ENCODE data around the gene DMKN.
"Not testable (repeated sequence)": the region's sequence is repeated elsewhere in the genome, so short reads cannot be mapped to it uniquely, and the experiment has no call there.

Gene DMKN

DNA sequence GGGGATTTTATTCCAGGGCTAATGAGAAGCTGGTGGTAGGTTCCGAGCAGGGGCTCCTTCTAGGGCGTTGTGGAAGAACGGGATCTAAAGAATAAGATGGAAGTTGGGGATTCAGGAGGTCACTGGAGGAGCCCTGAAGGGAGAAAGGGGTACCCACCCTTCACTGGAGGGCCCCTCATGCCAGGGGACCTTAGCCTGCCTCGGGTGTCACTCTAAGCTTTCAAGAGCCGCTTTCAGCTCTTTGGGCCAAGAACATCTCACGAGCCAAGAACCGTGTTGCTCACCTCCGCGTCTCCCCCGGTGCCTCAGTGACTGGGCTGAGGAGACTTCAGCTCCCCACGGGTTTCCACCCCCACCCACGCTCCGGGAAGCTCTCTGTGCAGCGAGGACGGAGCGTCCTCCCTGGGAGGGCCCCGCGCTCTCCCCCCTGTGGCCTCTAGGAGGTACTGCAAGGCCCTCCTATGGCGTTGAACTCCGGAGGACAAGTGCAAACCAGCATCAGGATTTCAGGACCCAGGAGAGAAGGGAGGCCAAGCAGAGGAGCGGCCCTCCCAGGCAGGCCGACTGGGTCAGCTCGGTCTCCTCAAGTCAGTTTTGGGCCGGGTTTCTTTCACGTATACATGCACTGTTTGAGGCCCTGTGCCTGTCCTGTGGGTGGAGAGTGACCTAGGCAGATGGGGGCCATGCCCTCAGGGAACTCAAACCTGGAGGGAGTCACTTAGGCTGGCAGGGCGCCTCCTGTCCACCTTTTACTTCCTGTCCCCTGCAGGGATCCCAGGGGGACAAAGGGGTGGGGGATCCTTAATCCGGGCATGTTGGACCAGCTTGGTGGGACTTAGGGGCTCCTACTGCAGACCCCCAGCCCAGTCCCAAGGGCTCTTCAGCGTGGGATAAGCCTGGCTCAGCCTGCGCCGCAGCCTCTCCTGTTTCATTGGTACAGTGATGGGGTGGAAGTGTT is 18.1 kb downstream of the DMKN start:
- DNase-seq: peak; percentile 90

DNA sequence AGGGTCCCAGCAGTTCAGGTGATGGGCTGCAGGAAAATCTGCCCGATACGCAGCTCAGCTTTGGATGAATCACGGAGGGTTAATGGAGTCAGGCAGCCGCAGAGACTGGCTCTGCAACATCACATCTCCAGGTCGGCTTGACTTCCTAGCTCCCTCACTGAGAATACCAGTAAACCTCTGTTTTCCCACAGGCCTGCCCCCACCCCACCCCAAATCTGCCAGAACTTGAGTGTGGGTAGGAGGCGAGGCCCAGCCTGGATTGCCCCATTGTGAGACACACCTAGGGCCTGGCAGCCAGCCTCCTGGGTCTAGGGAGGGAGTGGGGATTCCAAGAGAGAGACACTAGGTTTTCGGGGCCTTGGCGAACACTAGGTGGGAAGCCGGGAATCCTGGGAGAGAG is 19.5 kb downstream of the DMKN start:
- DNase-seq: no peak

DNA sequence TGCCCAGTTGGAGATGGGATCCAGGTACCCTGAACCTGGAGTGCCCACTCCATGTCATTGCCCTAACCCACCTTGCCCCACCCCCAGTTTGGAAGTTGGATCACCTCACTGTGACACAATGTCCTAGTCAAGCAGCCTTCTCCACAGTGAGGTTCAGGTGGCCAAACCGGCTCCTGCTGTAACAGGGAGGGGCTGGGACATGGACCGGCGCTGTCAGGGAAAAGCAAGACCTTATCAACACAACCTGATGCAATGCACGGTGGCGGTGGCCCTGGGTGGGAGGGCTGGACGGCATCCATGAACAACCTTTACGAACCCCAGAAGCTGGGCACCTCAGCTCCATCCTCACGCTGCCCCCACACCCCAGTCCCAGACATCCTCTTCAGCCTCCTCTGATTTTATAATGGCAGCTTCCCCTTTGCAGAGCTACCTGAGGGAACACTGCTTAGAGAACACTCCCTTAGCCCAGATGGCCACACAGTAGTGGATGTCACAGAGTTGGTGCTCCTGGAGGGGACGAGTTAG is 21.6 kb downstream of the DMKN start:
- DNase-seq: no peak

DNA sequence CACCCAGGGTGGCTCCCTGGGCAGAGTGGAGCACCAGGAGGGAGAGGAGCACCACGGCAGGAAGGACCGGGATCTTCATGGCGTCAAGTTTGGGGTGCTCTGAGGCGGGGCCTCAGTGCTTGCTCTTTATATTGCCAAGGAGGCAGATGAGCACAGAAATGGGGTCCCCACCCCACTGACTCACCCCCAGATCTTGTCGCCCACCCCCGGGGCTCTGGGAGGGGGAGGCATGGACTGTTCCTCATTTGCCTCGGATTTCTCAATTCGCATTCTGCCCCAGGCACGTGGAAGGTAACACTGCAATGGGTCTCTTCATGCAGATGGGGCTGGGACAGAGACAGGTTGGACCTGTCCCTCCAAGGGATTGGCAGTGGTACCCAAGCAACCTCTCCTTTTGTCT is 23.1 kb downstream of the DMKN start, which contains the start of gene KRTDAP:
Gene KRTDAP, minus strand, starts transcription at position 101 of the 400 bp plus-strand sequence. Its CDS starts 22 bp downstream, at position 79.
- no peak for DNase-seq

DNA sequence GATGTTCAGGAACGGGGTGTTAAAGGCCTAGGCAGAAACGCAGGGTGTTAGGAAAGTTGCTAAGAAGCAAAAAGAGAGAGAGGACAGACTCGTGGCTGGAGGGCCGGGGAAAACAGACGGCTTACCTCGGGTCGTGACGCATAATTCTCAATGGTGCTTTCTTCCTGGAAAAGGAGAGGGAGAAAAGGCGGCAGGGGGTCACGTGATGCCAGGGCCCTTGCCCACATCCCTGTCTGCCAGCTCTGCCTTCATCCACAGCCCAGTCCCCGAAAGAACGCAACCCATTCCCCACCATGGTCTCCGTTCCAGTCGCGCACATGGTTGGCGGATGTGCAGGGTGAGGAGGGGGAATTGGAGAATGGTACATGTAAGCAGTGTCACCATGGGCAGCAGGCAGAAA is 24.8 kb downstream of the DMKN start:
- no peak for DNase-seq

DNA sequence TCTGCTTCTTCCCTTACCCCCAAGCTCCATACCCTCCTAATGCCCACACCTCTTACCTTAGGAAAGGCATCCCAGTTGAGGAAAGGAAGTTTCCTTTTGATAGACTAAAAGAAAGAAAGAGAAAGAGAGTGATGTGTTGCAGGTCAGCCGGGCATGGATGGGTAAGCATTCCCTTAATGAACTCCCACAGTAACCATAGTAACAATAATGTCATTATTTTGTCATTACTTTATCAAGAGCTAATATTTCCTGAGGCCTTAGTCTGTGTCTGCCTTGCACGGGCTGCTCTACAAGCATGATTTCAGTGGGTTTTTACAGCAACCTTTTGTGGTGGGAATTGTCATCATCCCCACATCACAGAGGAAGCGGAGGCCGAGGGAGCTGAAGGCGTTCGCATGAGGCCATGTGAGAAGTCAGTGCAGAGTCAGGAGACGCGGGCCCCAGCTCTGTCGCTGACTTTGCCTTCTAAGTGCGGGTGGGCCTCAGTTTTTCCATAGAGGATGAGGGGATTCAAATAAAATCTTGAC is 25.7 kb downstream of the DMKN start:
- DNase-seq: no peak

DNA sequence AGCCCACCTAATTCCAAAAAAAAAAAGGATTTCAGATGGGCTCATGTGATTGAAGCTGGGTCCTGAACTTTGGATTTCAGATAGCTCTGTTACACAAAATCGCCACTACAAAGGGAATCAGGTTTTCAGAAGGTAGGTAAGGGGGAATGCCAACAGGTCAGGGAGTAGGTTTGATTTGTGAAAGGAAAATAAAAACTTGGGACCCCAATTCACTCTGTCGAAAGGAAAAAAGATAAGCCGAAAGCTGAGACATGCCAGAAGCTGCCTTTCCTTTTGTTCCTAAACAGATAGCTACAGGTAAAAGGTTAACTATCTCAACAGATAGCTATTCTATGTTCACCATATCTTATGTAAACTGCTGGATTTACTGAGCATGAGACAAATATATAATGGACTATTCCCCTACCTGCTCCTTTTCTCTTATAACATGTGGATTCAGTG is 27.2 kb downstream of the DMKN start:
- no peak for DNase-seq

DNA sequence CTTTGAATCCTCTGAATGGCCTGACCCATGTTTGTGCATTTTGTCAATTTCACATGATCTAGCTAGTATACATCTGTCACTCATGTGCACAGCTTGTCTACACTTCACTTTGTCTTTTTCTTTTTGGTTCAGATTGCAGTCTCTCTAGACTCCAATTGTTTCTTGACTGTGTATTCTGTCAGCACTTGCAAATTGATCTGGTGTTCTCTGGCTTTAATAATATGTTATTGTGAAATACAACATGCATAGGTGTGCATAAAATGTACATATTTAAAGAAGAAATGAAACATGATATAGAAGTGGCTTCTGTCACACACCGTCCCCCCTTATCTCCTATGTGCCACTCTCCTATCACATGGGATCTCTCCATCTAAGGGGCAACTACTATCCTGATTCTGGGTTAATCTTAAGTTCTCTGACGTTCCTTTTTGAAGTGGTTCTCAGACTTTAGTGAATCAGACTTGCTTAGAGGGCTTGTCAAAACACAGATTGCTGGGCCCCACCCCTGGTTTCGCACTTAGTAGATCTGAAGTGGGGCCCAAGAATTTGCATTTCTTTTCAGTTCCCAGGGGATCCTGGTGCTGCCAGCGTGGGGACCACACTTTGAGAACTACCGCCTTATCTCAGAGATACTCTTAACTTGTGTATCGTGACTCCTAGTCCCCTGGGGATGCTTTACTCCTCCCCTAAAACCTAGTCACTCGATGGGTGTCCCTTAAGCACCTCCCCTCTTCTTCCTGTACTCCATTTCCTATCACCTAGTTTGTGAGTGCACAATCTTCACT is 29.0 kb downstream of the DMKN start:
- peak; percentile 16 for DNase-seq

DNA sequence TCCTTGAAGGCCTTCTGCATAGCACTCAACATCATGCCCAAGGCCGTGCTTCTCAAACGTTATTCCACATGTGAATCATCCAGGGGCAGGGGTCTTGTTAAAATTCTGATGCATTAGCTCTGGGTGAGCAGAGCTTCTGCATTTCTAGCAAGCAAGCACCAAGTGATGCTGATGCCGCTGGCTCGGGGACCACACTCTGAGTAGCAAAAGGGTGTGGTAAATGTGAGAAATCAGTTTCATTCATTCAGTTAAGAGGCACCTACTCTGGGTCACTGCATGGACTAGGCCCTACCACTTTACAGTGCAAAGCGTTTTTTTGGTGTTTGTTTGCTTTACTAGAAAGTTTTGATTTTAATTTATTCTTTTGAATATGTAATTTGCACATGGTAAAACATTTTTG is 30.4 kb downstream of the DMKN start:
- no peak for DNase-seq

DNA sequence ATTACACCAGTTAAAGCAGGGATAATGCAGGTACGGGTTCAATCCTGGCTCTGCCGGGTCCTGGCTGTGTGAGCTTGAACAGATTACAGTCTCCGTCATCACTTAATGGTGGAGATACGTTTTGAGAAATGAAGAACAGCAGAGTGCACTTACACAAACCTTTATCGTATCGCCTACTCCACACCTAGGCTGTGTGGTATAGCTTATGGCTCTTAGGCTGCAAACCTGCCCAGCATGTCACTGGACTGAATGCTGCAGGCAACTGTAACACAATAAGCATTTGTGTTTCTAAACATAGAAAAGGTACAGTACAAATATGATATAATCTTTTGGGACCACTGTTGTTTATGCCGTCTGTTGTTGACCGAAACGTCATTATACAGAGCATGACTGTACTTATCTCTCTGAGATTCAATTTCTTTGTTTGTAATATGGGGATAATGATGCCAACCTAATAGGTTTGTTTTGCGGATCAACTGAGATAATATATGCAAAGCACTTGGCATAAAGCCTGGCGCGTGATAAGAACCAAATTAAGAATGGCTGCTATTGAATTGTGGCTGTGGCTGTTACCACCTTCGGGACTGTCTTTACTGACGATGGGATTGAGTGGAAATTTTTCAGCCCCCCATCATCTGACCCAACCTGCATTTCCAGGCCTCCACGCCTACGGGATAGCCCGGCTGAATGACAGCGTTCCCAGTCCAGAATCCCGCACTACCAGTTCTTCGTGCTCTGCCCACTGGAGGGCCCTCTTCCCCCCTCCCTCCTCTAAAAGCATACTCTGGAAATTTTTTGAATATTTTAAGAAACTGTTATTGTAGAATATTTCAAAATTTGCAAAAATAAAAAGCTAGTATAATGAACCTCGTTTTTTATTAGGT is 34.4 kb downstream of the DMKN start:
- DNase-seq: no peak

DNA sequence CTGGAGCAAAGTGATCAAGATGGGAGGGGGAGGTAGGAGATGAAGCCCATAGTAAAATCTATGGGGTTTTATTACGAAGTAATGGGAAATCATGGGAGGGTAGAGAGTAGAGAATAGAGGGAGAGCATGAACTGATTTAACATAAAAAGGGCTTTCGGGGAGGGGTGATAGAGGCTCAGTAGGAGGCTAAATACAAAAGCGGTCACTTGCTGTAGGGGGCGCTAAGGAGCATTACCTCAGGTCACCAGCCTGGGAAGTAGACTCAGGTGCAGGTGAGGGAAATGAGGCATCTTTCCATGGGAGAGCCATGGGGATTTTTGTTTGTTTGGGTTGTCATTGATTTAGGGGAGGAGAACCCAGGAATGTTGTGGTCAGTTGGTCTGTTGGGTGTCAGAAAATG is 37.3 kb downstream of the DMKN start:
- DNase-seq: peak; percentile 39

DNA sequence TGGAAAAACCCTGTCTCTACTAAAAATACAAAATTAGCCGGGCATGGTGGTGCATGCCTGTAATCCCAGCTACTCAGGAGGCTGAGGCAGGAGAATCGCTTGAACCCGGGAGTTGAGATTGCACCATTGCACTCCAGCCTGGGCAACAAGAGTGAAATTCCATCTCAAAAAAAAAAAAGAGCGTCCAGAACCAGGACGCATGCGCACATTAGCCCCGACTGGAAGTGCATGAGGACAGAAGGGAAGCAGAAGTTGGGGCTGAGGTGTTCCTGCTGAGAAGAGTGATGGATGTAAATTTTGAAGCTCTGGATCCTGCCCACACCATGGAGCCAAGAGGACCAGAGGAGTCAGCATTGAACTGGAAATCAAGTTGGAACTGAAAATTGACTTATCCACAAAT is 38.9 kb downstream of the DMKN start:
- not testable (repeated sequence) for DNase-seq

DNA sequence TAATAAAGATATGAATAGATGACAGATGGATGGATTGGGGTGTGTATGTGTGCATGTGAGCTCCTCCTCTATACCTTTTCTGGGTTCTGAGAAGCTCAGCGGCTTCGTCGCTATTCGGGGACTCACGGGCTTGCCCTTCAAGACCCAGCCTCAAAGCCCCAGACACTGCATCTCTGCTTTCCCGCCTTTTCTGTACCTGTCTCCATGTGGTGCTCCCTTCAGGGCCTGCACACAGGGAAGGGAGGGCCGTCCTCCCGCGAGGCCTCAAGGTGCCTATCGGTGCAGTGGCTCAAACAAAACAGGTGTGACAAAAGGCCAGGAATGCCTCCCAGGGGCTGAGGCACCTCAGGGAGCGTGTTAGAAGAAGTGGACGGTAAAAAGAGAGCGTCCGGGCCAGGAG is 39.3 kb downstream of the DMKN start:
- no peak for DNase-seq

DNA sequence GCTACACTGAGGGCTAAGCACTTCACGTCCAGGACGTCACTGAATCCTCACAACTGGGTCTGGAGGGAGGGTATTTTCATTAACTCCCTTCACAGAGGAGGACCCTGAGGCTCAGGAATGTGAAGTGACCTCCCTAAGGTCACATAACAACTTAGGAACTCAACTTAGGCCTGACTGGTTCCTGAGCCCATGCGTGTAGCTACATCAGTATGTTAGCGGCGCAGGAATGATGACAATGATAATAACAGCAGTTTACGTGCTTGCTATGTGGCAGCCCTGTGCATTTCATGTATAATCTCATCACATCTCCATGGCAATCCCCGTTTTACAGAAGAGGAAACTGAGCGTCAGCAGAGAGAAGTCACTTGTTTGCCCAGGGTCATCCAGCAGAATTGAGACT is 41.5 kb downstream of the DMKN start:
- no peak for DNase-seq

DNA sequence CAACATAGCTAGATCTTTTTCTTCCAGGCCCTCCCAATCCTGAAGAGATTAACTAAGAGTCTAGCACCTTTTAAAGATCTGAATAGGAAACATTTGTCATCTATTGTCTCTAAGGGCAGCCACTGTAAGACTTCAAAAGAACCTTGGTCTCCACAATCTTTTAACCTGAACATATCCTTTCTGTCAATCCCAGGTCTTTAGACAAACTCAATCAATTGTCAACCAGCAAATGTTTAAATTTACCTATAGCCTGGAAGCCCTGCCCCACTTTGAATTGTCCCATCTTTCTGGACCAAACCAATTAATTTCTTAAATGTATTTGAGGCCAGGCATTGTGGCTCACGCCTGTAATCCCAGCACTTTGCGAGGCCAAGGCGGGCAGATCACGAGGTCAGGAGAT is 42.4 kb downstream of the DMKN start:
- DNase-seq: not testable (repeated sequence)

DNA sequence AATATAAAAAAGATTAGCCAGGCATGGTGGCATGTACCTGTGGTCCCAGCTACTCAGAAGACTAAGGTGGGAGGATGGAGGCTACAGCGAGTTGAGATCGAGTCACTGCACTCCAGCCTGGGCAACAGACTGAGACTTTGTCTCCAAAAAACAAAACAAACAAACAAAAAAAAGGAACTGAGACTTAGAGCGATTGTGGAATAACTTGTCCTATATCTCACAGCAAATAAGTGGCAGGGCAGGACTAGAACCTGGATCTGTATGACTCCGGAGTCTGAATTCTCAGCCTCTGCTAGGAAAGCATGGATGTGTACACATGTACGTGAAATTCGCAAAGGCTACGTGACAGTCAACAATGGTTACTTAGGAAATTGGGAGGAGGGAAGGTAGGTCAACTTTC is 43.3 kb downstream of the DMKN start:
- no peak for DNase-seq

DNA sequence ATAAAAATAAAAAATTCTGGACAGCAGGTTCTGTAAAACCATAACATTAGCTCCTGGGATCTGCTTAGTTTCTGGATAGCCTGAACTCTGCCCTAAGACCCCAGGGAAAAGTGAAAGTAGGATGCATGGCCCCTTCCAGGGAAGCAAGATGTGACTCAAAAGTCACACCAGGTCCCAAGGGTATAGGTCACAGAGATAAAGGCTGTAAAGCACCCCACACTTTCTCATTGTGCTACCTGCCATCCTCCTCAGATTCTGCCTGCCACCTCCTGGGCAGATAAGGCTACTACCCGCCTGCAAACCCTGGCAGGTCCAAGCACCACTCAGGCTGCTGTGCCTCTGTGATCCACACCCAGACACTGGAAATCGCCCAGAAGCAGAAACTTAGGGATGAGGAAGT is 44.8 kb downstream of the DMKN start:
- DNase-seq: peak; percentile 69

DNA sequence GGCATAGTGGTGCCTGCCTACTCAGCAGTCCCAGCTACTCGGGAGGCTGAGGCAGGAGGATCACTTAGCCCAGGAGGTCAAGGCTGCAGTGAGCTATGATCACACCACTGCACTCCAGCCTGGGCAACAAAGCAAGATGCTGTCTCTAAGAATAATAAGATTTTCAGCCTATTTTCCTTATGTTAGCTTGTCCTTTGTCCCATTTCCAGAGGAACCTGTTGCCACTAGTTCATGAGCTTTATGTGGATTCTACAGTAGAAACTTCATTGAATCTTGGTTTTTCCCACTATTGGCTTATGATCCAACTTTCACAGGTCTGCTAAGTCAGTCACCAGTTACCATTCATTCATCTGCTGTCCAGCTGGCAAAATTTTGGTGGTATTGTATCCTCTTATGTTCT is 47.2 kb downstream of the DMKN start:
- no peak for DNase-seq

DNA sequence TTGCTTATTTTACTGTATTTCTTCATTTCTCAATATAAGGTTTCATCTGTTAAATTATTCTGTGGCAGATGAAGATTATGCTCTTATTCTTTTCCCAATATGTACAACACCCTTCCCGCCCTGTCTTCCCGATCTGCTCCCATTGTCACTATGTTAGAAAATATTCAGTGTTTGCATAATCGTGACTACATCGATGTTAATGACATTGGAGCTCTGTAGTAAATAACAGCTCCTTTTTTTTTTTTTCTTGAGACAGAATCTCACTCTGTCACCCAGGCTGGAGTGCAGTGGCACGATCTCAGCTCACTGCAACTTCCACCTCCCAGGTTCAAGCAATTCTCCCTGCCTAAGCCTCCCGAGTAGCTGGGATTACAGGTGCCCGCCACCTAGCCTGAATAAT is 50.5 kb downstream of the DMKN start:
- DNase-seq: not testable (repeated sequence)

DNA sequence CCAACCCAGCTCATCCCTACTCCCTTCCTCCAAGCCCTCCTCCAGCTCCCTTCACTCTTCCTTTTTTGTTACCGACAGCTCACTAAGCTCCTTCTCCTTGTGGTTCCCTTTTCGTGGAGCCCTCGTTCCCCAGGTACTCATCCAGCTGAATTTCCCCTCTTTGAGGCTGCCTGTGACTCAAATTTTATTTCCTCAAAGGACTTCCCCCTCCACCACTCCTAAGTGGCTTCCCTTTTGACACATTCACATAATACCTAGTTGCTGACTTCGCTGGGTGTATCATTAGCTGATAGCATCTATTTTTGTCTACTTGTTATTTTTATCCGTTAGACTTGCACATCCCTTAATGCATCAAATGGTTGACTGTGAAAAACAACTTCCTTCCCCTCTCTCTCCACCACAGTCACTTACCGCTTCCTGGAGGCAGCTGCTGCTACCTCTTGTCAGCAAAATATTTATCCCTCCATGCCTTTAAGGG is 50.9 kb downstream of the DMKN start:
- peak; percentile 26 for DNase-seq

DNA sequence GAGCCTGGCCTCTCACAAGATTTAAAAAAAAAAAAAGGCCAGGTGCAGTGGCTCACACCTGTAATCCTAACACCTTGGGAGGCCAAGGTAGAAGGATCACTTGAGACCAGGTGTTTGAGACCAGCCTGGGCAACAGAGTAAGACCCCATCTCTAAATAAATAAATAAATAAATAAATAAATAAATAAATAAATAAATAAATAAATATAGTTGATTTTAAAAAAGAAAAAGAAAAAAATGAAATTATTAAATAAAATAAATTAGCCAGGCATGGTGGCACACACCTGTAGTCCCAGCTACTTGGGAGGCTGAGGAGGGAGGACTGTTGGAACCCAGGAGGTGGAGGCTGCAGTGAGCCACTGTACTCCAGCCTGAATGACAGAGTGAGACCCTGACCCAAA is 51.7 kb downstream of the DMKN start:
- DNase-seq: not testable (repeated sequence)

DNA sequence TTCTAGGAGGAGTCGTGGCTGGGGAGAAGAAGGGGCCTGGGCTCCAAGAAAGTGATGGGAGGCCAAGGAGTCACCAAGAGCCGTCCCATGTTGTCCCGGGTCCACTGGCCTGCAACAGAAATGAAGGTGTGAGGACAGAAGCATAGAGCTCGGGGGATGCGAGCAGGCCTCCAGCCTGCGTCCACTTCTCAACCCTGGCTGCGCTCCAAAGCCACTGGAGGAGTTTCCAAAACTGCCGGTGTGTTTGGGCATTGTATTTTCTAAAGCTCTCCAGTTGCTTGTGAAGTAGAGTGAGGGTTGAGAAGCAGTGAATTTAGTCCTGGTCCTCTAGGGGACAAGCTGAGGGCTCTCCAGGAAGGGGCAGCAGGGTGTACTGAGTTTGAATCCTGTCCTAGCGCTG is 52.4 kb downstream of the DMKN start:
- no peak for DNase-seq

Measured in stimulated activated CD4-positive, alpha-beta T cell treated with anti-CD3 and anti-CD28 coated beads, Interleukin-15, amount 100 ng/mL, for 24 hours (primary cell).